Stimulated activated CD8-positive, alpha-beta memory T cell treated with anti-CD3 and anti-CD28 coated beads, Interleukin-4, amount 100 ng/mL, for 1 hour (primary cell): ENCODE measurements around the gene ARID5B.

ENCODE experiments used
- DNase-seq, 2 donors: peaks; one replicate each; pipeline ENCODE4 v3.0.0-alpha.2; 2020; ENCODE audit warnings: low read depth in 2 of 2, low spot score in 1 of 2

Gene ARID5B

DNA sequence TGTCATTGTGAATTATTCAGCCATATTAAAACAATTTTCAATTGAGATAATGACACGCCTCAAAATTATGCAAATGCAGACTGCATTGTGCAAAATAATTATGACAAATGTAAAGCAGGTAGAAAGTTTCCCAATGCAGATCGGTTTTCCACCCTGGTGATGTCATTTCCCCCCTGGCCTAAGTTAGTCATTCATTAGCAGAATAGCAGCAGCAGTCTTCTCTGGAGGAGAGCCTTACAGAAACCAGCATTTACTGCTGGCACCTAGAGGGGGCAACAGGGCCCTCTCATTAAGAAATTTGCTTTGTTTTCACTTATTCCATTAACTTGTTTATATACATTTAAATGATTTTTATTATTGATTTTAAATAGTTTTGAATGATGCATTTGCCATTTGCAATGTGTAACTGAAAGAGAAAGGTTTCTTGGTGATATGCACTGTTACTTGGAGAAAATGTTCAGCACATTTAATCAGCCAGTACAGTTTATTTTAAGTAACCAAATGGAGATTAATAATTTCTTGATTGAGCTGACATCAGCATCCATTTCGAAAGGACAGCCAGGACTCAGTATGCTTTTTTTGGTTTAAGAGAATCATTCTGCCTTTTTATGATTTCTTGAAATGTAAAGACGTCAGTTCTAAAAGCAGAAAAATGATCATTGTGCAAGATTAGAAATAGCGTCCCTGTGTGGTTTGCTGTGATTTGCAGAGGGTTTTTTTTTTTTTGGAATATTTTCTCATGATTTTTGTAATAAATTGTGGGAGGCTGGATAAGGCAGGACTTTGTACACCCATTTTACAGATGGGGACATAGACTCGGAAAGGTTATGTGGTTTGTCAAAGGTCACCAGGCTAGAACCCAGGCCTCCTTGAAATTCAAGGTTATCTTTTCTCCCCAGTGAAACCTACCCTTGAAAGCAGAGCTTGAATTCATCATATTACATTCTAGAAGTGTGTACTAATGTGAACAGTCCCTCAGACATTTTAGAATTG lies 3.5 kb downstream of the ARID5B start:
- no peak for DNase-seq

- DNase-seq, result no peak
These were observed 4.5 kb downstream of the ARID5B start for GRCh38 chr10:61905837-61906561.

- no peak for DNase-seq
These were observed 5.0 kb downstream of the ARID5B start for GRCh38 chr10:61906562-61906901.

DNA sequence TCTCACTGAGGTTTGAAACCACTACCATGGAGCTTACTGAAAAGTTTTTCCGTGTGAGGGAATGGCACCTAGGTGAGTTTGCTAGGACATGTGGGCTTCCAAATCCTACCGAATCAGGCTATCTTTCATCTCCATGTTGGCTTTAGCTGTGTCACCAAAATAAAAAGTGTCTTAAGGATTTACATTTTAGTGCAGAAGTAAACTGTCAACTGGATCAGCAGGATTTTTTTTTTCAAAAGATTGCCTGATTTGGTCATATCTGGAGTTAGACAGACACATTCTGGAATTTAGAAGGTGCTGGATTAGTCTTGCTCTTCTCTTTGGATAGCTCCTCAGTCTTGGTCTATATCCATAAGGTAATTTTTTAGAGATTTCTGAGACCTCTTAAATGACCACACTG lies 5.5 kb downstream of the ARID5B start:
- no peak for DNase-seq

DNA sequence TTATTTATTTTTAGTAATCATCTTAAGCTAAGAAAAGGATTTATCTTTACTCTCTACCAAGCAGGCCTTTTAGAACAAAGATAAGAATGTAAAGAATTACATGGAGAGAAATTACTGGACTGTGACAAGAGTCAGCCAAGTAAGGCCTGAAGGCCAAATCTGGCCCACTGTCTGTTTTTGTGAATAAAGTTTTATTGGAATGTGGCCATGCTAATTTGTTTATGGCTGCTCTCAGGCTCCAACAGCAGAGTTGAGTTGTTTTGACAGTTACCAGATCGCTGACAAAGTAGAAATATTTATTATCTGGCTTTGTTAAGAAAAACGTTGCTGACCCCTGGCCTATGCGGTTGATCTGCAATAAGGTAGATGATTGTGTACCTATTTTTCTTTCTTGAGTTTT lies 6.1 kb downstream of the ARID5B start:
- DNase-seq, result no peak

- no peak for DNase-seq
These were observed 8.8 kb downstream of the ARID5B start for GRCh38 chr10:61910226-61910805.

GRCh38 chr10:61910894-61911293 lies 9.4 kb downstream of the ARID5B start:
- DNase-seq, result no peak

DNA sequence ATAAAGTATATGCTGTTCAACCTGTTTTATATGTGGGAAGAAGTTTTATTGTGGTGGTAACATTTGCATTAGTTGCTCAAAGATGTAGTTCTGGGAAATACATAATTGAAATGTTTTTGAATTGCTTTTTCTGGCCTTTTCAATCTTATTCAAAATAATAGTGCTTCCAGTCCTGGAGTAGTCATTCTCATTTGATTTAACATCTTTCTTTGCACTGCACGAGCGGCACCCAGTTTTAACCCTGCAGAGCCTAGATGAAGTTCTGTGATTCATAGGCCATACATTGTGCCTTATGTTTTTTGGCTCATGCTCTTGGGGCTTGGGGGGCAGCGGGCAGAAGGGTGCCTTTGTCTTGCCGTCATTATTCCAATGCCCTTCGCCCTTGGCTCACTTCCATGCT lies 9.9 kb downstream of the ARID5B start:
- DNase-seq, result no peak

DNA sequence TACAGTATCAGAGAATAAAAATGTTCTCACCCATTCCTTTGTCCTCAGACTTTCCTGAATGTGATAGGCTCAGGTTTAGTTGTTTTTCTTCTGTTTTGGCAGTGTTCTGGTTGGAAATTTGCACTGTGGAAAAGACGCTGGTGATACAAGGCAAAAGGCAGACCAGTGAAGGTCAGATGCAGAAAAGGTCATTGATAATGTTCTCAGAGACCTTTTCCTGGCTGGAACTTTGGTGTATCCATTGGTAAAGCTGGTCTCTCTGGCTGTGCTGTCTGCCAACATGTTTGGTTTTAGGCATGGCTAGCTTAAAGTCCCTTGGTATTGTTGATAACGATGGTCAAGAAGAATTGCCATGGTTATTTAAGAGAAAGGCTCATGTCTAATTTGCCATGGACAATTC lies 11.5 kb downstream of the ARID5B start:
- DNase-seq, result no peak

- DNase-seq, result no peak
These were observed 16.6 kb downstream of the ARID5B start for GRCh38 chr10:61918140-61918539.

DNA sequence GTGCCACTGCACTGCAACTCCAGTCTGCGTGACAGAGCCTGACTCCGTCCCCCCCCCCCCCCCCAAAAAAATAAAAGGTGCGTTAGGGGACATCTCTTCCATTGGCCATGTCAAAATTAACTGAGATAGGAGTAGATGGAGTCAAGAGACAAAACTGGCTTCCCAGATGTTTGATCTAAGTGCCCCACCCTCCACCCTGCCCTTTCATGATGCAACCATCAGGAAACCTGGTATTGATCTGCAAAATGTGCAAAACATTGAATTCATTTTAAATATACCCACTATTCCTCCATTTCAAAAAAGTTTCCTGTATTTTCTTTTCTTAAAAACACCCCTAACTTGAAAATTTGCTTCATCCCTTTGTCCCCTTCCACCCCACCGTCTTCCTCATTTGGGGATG lies 17.5 kb downstream of the ARID5B start:
- no peak for DNase-seq

DNA sequence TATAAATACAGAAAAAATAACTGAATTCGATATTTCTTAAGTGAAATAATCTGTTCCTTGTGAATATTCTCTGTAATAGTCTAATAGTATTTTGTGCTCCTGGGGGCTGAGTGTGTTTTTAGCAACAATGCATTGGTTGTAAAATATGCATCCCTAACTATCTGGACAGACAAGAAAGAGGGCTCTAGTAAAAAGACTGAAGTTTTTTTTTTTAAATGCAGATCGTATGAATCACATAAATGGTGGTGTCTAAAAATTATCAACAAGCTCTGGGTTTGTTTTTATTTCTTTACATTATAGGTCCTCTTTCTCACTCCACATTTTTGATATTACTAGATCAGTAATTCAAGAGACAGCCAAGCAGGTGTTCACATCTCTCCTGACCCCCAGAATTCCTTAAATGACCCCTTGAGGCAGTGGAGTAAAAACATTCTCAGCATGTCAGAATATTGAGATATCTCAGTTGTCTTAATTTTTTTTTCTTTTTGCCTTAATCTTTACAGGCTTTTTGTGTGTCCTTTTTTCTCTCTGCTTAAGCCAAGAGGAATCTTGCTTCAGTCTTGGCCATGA lies 18.2 kb downstream of the ARID5B start:
- DNase-seq, result no peak

- no peak for DNase-seq
These were observed 19.6 kb downstream of the ARID5B start for GRCh38 chr10:61921143-61921542.

DNA sequence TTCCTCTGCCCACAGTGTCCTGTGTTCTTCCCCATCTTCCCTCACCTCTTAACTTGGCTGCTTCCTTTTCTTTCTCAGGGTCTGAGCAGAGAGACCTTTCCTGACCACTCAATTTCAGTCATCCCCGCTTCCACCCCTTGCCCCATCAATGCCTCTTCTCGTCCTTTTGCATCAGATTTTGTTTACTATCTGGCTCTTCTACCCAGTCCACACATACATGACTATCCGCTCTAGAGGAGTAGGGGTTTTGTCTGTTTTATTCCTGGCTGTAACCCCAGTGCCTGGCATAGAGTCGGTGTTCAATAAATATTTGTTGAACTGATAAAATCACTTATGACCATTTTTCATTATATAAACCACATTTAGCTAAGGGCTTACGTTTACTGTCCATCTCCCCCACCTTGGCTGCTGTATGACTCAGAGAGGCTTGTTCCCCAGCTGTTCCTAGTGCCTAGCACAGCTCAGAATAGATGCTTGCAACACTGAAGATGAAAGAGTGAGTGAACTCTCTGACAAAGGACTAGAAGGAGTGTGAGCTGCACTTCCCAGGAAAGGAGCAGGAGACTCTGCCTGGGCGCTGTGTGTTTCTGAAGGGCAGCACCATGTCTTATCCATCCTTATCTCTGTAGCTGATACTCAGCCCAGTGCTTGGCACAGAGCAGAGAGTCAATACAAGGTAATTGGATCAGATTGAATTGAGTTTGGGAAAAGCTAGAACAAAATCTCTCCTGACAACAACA lies 21.9 kb downstream of the ARID5B start:
- no peak for DNase-seq

GRCh38 chr10:61923950-61924274 lies 22.4 kb downstream of the ARID5B start:
- no peak for DNase-seq

- DNase-seq, result no peak
These were observed 28.1 kb downstream of the ARID5B start for GRCh38 chr10:61929555-61929954.

- DNase-seq, result no peak
These were observed 30.3 kb downstream of the ARID5B start for GRCh38 chr10:61931620-61932332.

DNA sequence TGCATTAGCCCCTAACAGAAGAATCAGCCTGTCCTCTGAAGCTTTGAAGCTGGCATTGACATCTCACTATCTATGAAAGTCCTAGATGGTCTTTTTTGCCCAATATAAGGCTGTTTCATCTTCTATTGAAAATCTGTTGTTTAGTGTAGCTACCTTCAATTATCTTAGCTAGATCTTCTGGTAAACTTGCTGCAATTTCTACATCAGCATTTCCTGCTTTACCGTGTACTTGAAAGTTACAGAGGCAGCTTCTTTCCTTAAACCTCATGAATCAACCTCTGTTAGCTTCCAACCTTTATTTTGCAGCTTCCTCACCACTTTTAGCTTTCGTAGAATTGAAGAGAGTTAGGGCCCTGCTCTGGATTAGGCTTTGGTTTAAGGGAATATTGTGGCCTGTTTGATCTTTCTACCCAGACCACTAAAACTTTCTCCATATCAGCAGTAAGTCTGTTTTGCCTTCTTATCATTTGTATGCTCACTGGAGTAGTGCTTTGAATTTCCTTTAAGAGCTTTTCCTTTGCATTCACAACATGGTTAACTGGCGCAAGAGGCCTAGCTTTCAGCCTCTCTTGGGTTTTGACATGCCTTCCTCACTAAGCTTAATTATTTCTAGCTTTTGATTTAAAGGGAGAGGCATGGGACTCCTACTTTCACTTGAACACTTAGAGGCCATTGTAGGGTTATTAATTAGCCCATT lies 32.5 kb downstream of the ARID5B start:
- no peak for DNase-seq

DNA sequence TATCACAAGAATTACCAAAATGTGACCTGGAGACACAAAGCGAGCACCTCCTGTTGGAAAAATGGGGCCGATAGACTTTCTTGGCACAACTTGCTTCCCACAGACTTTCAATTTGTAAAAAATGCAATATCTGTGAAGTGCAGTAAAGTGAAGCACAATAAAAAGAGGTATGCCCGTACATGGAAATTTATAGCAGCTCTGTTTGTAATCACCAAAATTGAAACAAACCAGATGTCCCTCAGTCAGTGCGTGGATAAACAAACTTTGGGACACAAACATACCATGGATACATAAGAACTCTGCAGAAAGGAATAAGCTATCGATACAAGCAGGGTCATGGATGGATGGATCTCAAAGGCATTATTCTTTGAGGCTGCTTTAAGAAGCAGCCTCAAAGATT lies 33.6 kb downstream of the ARID5B start:
- no peak for DNase-seq

GRCh38 chr10:61936770-61937169 lies 35.3 kb downstream of the ARID5B start:
- no peak for DNase-seq
